GM18505 (cell line): ENCODE results near the gene ITGB5.
"Not testable (repeated sequence)": the region's sequence is repeated elsewhere in the genome, so short reads cannot be mapped to it uniquely, and the experiment has no call there.

Experiments used
- ATAC-seq: cut with Tn5 transposase; IDR thresholded peaks from one replicate; pipeline ENCODE4 v1.9.1; 2021; ENCODE audit not compliant: unreplicated experiment
- POLR2A ChIP-seq: IDR thresholded peaks from 4 replicates; pipeline ENCODE4 v1.6.1; 2011; ENCODE audit warnings: borderline replicate concordance; ENCODE audit not compliant: insufficient read depth, insufficient read length; ENCODE audit errors: extremely low read depth

ITGB5 gene

DNA sequence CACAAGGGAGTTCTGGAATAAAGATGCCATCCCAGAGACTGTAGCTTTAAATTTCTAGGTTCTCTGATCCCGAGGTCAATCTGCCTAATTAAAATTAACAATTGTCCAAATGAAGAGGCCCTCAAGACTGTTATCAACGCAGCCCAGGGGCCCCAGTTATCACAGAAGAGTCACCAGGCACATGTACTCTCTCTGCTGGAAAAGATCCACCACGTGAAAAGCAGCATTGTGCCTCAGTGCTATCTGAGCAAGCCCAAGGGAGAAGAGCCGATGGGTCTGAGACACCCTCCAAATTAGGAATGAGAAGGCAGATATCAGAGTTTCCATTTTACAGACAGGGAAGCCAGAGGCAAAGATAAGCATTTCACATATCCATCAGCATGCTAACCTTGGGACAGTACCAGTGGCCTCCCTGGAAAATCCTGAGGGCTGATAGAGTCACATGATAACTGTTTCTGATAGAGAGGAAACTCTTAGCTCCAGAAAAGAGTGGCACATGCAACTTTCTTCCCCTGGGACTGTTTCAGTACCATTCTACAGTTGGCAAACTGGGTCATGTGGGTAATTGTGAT lies 55.5 kb downstream of the ITGB5 start:
- ATAC-seq: no peak
- no peak for TF ChIP-seq POLR2A

DNA sequence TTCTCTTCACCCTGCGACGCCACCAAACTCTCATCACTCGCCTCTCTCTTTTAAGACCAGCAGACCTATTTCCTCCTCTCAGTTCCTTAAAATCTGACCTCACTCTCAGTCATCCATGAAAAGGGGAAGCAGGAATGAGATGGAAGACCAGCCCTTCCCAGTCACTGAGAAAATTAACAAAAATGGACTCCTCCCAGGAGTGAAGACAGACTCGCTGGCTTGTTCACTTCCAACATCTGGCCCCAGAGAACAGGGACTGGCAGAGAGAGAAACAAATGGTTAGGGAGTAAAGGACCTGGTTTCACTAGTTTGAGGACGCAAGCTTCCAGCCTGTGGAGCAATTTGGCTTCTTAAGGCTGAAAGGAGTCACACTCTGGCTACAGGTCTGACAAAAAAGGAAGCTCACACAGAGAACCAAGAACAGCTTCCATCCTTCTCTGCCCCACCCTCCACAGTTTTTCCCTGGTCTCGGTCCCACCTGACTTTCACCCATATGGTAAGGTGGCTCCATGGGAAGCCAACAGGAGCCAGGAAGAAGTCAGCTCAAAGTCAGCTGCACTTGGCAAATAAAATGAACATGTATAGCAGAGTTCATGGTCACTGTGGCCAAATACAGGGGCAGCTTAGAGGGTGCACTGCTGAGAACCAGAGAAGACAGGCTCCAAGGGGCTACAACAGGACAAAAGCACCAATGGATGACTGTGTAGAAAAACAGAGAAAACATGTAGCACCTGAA lies 57.2 kb downstream of the ITGB5 start:
- TF ChIP-seq POLR2A: no peak

DNA sequence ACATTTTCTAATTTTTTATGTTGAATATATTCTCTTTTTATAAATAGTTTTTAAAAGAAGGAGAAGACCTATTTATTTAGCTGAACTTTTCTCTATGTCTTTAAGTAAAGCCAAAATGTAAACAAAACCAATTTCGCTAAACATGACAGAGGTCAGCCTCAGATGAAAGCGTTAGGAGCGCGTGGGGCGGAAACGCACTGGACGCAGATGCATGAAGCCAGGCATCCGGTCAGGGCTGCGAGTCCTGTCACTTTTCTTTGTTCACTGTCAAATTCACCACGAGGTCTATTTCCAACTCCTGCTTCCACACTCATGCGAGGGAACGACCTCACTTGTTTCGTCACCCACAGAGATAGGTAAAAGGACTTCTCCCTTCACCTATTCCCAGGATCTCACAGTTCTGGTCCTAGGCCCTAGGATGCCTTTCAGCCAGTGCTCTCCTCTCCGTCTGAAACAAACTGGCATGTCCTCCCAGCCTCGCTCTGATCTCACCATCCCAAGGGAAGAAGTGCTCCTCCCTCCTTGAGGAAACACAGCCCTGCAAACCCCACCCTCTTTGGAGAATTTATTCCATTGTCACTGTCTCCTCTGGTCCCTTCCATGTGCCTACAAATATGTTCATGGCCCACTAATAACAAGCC lies 57.9 kb downstream of the ITGB5 start:
- TF ChIP-seq POLR2A: no peak
- ATAC-seq: no peak

More for the DNA sequence above, 57.2 kb downstream of the ITGB5 start:
- no peak for ATAC-seq

DNA sequence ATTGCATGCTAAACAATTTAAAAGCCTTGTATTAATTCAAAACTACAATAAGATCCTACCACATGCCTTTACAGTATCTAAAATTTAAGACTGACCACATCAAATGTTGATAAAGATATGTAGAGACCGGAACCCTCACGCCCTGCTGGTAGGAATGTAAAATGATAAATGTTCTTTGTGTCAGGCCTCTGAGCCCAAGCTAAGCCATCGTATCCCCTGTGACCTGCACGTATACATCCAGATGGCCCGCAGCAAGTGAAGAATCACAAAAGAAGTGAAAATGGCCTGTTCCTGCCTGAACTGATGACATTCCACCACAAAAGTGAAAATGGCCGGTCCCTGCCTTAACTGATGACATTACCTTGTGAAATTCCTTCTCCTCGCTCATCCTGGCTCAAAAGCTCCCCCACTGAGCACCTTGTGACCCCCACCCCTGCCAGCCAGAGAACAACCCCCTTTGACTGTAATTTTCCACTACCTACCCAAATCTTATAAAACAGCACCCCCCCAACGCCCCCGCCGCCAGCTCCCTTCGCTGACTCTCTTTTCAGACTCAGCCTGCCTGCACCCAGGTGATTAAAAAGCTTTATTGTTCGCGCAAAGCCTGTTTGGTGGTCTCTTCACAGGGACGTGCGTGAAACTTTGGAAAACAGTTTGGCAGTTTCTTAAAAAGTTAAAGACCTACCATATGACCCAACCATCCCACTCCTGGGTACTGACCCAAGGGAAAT lies 59.5 kb downstream of the ITGB5 start:
- ATAC-seq: not testable (repeated sequence)

DNA sequence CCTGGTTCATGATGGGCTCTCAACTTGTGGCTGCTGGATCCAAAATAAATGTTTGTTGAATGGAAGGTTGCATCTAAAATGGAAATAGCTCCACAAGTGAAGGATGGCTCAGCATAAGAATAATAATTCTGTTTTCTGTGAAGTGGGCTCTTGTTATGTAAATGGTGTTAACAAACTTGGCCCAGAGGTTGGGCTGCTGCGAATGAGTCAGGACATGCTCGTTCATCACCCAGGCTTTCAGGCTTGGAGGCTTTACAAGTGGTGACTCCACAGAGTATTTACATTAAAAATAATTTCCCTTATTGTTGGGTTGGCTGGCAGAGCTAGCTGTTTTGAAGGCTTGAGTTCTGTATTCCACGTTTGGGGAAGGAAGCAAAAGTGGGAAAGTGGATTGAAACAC lies 60.5 kb downstream of the ITGB5 start:
- ATAC-seq: no peak
- no peak for TF ChIP-seq POLR2A

DNA sequence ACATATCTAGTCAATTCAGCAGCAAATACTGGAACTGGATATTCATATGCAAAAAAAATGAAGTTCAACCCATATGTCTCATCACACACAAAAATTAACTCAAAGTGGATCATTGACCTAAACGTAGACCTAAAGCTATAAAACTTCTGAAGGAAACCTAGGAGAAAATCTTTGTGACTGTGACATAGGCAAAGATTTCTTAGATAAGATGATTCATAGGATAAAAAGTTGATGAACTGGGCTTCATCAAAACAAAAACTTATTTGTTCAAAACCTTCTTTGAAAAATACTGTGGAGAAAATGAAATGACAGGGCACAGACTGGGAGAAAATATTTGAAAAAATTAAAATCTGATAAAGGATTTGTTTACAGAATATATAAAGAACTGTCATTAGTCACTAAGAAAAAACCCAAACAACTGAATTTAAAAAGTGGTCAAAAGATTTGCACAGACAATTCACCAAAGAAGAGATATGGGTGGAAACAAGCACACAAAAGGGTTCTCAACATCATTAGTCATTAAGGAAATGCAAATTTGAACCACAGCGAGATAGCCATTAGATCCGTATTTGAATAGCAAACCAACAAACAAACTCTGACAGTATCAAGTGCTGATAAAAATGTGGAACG lies 62.8 kb downstream of the ITGB5 start:
- ATAC-seq: no peak
- no peak for TF ChIP-seq POLR2A

DNA sequence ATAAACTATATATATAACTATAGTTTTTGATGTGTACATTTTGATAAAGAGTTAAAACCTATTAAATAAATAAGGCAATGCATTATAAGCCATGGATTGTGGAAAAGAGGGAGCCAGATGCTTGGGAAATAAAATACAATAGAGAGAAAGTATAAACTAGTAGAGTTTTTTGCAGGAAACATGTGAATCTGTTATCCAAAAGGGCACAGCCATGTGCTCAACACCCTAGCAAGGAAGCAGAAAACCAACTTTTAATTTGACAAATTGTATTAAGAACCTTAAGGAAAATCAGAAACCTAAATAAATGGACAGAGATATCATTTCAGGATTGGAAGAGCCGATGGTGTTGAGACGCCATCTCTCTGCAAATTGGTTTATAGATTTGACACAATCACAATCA lies 63.5 kb downstream of the ITGB5 start:
- ATAC-seq: no peak

DNA sequence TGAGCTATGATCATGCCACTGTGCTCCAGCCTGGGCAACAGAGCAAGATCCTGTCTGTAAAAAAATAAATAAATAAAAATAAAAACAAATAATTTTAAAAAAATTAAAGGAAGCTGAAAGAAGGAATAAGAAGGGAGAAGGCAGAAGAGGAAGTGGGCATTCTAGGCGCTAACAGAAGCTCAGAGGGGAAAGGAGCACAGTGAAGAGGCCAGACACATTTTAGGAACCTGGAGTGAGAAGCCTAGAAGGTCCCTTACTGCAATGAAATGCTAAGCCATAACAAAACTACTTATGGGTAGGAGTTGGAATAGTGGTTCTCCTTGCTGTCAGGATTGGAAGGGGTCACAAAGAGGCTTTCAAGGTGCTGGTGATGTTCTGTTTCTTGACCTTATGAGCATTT lies 64.0 kb downstream of the ITGB5 start:
- TF ChIP-seq POLR2A: no peak
- no peak for ATAC-seq

More for the DNA sequence above, 63.5 kb downstream of the ITGB5 start:
- no peak for TF ChIP-seq POLR2A

DNA sequence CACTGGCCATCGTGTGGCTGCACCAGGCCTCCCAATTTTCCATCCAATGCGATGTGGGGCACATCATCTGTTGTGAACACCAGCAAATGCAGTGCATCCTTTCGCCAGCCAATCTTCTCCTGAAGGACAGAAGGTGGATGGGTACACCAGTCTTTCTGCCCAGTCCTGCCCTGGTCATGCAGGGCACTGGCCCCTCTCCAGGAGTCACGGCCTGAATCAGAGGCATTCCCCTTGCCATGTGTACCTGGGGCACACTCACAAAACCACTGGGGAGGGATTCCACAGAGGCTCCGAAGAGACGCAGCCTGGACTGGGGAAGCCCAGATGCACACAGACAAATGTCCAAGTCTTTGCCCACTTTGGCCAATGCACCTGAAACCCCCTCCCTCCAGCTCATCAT lies 65.8 kb downstream of the ITGB5 start:
- no peak for TF ChIP-seq POLR2A
- no peak for ATAC-seq

DNA sequence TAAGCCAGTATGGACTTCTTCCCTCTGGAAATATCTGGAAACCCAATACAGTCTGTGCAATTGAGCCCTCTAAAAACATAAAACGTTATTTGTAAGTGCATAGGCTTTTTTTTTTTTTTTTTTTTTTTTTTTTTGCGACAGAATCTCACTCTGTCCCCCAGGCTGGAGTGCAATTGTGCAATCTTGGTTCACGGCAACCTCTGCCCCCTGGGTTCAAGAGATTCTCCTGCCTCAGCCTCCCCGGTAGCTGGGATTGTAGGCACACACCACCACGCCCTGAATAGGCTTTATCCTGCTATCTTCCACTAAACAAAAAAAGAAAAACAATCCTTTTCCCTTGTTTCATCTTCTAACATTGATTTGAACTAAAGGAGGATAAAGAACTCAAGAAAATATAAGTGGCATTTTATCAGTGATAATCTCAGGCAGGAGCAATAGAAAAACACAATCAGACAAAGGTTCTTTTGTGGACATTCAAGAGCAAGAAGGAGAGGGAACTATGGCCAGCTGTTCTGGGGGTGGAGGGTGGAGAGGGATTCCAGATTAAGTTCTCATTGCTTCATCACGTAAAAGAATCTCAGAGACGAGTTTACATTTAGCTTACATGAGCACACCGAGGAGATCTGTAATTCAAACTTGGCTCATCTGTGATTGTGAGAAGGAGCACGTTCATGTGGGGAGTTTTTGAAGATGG lies 68.6 kb downstream of the ITGB5 start:
- no peak for TF ChIP-seq POLR2A
- no peak for ATAC-seq

DNA sequence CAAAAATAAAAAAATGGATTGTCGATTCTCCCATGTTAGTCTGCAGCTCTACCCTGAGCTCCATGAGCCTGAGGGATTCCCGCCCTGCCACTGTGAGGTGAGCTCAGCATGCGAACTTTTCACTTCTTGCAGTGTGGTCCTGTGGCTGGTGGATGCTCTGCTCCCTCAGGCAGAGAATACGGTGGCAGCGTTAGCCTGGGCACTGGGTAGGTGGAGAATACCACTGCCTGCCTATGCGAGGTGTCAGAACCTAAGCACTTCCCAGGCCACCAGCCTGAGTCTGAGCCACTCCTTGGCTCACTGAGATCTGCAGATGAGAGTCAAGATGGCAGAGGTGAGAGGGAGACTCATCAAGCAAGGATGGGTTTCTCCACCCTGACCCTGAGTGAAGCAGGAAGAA lies 70.1 kb downstream of the ITGB5 start:
- no peak for TF ChIP-seq POLR2A
- ATAC-seq: no peak

DNA sequence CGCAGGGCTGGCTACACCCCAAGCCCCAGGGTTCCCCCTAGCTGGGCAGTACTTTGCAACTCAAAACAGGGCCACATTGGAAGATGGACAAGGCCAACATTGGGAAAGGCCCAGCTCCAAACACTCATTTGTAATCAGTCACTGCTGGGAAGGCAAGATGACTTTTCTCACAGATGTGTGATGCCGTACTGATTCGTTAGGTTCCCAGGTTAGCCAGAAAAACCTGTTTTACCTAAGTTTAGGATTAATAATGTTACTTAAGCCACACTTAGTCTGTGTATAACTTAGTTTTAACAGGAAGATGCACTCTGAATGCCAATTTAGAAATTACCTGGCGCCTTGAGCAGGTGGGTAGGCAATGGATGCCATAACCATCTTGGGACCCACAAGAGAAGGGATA lies 71.0 kb downstream of the ITGB5 start:
- ATAC-seq: no peak
- no peak for TF ChIP-seq POLR2A

DNA sequence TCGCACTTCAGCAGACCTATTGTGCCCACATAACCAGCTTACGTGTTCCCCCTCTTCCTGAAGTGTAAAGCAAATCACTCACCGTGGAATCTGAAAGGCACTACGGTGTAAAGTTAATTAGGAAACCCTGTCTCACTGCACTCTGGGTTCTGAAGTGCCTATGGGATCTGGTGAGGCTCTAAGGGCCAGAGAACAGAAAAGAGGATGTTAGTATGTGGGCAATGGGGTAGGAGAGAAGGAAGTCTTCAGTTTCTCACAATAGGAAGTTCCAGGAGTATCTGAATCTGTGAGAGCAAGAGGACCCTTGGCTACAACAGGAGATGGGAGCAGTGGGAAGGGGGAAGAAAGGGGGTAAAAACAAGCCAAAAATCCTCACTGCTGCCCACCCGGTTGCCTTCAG lies 71.4 kb downstream of the ITGB5 start:
- no peak for ATAC-seq

More for the DNA sequence above, 71.4 kb downstream of the ITGB5 start:
- TF ChIP-seq POLR2A: no peak
